Stimulated activated CD8-positive, alpha-beta memory T cell treated with anti-CD3 and anti-CD28 coated beads, Interleukin-15, amount 100 ng/mL, for 48 hours (primary cell): ENCODE data around the gene PGS1.

Source experiments
- DNase-seq, 2 donors: peaks; one replicate each; pipeline ENCODE4 v3.0.0-alpha.2; 2020; ENCODE audit warnings: low read depth in 2 of 2

PGS1 gene

GRCh38 chr17:78364436-78365281 lies 13.8 kb upstream of the PGS1 start:
- peak in 1 of 2 donors; percentile 40 for DNase-seq

- DNase-seq: no peak
These were observed 12.8 kb upstream of the PGS1 start for GRCh38 chr17:78365561-78366108.

- no peak for DNase-seq
These were observed 12.2 kb upstream of the PGS1 start for GRCh38 chr17:78366109-78366848.

GRCh38 chr17:78367193-78367592 lies 11.3 kb upstream of the PGS1 start:
- no peak for DNase-seq

GRCh38 chr17:78368348-78368747 lies 10.1 kb upstream of the PGS1 start:
- no peak for DNase-seq

DNA sequence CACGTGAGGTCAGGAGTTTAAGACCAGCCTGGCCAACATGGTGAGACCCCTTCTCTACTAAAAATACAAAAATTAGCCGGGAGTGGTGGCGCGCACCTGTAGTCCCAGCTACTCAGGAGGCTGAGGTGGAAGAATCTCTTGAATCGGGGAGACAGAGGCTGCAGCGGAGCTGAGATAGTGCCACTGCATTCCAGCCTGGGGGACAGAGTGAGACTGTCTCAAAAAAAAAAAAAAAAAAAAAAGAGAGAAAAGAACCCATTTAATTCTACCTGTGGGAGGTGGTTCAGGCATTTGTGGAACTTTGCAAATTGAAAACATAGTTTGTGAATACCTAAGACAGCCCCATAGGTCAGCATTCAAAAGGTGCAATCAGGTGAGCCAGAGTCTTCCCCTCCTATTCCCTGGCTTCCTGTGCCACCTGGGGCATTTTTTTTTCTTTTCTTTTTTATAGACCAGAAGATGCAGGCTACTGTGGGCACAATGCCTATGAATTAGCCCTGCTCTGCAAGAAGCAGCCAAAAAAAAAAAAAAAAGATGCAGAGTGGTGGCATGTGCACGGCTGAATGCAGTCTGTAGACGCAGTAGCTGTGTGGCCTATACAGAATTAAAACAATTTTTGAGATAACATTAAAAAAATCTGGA lies 9.5 kb upstream of the PGS1 start:
- no peak for DNase-seq

GRCh38 chr17:78369791-78370381 lies 8.6 kb upstream of the PGS1 start:
- DNase-seq: no peak

DNA sequence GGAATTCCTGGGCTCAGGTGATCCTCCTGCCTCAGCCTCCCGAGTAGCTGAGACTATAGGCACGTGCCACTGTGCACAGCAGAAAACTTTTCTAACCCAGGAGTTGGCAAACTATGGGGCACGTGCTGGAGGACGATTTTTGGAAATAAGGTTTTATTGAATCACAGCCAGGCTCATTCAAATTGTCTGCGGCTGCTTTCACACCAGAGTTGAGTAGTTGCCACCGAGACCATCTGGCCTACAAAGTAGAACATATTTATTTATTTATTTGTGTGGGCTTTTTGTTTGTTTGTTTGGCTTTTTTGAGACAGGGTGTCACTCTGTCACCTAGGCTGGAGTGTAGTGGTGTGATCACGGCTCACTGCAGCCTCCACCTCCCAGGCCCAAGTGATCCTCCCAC lies 7.4 kb upstream of the PGS1 start:
- DNase-seq: no peak

DNA sequence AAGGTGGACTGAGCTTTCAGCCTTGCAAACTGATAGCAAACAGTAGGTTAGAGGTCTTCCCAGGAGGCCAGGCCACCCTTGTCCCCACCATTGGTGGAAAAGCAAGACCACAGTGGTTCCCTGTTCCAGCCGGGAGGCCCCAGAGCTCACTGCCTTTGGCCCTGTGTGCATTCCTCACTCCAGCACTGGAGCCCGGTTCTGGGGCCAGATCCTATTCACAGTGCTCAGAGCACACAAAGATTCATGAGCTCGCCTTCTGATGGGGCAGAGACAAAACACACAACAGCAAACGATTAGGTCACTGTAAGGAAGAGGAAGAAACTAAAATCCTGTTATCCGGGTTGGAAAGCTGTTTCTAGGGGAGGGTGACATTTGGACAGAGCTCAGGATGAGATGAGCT lies 5.6 kb upstream of the PGS1 start:
- DNase-seq: no peak

GRCh38 chr17:78374189-78374588 lies 4.3 kb upstream of the PGS1 start:
- DNase-seq: no peak

DNA sequence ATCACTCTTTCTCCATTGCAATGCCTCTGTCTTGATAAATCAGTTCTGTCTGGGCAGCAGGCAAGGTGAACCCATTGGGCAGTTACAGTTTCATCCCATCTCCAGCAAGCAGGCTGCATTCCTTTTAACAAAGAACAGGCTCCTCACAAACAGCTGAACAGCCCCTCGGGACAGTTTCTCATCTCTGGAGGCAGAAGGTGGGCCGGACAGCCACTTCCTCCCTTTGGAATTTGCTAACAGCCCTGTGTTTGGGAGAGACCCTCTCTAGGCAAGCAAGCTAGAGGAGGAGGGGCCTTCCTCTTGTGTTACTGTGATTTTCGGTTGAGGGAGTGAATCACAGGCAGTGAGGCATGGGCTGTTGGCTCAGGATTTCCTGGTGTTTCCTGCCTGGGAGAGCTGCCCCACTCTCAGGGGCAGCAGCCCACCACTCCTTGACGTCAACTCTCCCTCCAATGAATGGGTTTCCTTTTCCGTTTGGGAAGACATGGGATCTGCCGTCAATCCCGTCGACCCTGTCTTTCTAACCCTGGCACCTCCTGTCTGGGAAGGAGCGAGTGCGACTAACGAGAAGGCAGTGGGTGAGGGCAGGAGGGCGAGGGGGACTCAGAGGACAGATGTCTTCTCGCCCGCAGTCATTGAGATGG lies 3.7 kb upstream of the PGS1 start:
- no peak for DNase-seq

DNA sequence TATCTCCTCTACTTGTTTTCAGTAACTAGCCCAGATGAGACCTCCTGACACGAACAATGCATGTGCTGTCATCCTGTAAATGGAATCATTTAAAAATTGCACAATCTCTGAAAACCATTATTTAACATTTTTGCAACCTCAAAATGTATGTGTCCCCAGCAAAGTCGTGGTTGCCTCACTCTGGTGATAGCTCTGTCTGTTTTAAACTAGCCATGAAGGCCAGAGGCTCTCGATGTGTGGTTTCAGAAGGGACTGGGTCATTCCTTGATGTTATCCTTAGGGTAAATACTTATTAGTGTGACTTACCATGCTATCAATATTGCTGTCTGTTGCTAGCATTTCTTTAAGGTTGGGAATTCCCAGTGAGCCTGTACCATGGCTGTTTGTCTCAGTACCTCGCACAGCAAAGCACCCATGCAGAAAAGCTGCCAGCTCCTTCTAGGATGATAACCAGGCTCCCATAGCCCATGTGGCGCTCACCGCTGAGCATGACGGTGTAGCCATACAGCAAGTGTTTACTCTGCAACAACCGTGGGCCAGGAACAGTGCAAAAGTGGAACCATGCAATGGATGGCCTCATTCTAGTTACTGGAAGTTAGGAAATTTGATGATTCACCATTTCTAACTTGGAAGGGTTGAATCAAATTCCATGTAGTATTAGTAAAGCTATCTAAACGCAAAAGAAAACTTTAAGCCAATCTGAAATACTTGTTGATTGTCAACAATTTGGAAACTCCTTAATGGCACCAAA lies 2.9 kb upstream of the PGS1 start:
- no peak for DNase-seq

DNA sequence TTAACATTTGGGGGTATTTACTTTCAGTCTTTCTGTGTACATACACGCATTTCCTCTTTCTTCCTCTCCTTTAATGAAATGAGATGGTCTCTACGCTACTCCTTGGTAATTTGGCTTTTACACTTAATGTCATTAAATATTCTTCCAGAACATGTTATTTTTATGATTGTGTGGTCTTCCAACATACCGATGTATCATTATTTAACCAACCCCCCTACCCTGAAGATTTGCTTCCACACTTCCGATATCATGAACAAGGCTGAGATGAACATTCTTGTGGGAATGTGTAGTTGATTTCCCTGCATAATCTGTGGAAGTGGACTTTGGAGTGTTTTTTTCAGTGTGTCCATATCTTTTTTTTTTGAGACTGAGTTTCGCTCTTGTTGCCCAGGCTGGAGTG lies 2.3 kb upstream of the PGS1 start:
- DNase-seq: no peak

- no peak for DNase-seq
These were observed 608 bp upstream of the PGS1 start for GRCh38 chr17:78377858-78378224.

DNA sequence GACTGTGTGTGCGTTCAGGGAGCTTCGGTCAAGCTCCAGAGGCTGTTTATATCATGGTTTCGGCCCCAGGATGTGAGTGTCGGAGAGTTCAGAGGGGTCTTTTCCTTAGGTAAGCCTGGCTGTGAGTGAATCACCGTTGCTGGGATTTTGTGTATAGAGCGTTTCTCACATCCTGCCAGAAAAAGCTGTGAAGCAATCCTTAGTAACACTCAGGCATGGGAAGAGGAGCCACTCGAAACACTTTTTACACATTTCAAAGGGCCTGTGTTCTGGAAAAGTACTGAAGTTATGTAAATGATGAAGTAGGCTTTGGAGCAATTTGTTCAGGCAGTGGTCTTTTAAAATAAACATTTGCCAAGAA lies 662 bp downstream of the PGS1 start:
- no peak for DNase-seq

- no peak for DNase-seq
These were observed 1.9 kb downstream of the PGS1 start for GRCh38 chr17:78380370-78380769.

GRCh38 chr17:78381601-78382232 lies 3.3 kb downstream of the PGS1 start:
- DNase-seq: peak in 1 of 2 donors; percentile 27

- peak; percentile 65 to 70 for DNase-seq
These were observed 5.4 kb downstream of the PGS1 start for GRCh38 chr17:78383725-78384471.

DNA sequence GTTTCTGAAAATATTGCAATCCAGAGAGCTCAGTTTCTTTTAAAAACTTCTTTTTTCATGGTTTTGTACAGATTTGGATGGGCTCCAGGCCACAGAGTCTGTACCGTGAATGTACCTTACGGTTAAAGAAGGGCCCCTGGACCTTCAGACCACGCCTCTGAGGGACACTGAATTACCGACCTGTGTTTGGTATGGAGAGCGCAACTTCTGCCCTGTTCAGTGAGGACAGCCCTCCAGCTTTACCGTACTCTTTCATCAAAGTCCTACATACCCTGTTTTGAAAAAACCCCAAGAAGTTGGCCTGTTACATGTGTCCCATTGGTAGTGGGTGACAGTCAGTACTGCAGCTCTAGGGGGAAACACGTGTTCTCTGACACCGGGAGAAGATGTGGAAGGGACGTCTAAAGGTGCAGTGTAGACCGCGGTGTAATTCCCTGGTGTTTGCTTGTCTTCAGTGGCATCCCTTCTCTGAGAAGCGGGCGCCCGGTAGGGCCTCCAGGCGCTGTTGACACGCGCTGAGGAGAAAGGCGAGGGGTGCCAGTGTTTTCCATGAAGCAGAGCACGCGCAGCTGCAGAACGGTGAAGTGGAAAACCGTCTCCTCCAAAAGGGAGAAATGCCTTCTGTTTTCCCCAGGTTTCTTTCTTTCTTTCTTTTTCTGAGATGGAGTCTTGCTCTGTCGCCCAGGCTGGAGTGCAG lies 6.2 kb downstream of the PGS1 start:
- no peak for DNase-seq
